Tibial nerve (tissue), 4 donors: ENCODE measurements around the gene OR2C1. TPM values are rescaled to one million over a fixed set of nuclear protein-coding genes. Genes with fewer than 3 reads are reported as not detected.

Source experiments
- DNase-seq, 2 donors: peaks; one replicate each; pipeline ENCODE4 v3.0.0-alpha.2; 2019; ENCODE audit warnings: low spot score in 2 of 2
- H3K27ac ChIP-seq, 4 donors: fragments of 200-600 bp; sonication (generic) in 3 of 4; one replicate each; pipeline ENCODE4 v1.5.1; 2017 to 2019; ENCODE audit warnings: mild to moderate bottlenecking in 1 of 4
- H3K27me3 ChIP-seq, 2 donors: fragments of 200-600 bp; sonication (generic) in 1 of 2; one replicate each; pipeline versions ENCODE4 v1.5.1 to v1.6.0; 2017 to 2019
- H3K36me3 ChIP-seq, 3 donors: fragments of 200-600 bp; sonication (generic); one replicate each; pipeline ENCODE4 v1.5.1; 2018 to 2019
- H3K4me1 ChIP-seq, 4 donors: fragments of 200-600 bp; sonication (generic) in 3 of 4; one replicate each; pipeline ENCODE4 v1.5.1; 2017 to 2019
- H3K4me3 ChIP-seq, 4 donors: fragments of 200-600 bp; sonication (generic) in 3 of 4; one replicate each; pipeline ENCODE4 v1.5.1; 2017 to 2019; ENCODE audit warnings: mild to moderate bottlenecking in 1 of 4, moderate library complexity in 1 of 4
- H3K9me3 ChIP-seq, 4 donors: fragments of 200-600 bp; sonication (generic) in 3 of 4; one replicate each; pipeline ENCODE4 v1.5.1; 2017 to 2019
- EP300 ChIP-seq, 2 donors: sonication (generic); formaldehyde crosslinking; IDR thresholded peaks; one replicate each; pipeline ENCODE4 v1.6.1; 2017; ENCODE audit warnings: antibody characterized with exemption in 2 of 2, mild to moderate bottlenecking in 1 of 2
- POLR2A ChIP-seq, 2 donors: fragments of 450-650 bp; IDR thresholded peaks; one replicate each; pipeline ENCODE4 v1.6.1; 2017; ENCODE audit warnings: antibody characterized with exemption in 2 of 2, mild to moderate bottlenecking in 2 of 2, moderate library complexity in 2 of 2
- WGBS, 2 donors: methylation state at CpG; one replicate each; pipeline ENCODE4 v1.1.5; 2018; 5-methylcytosine and 5-hydroxymethylcytosine counted together
- total RNA-seq, 4 donors: library from RNA; depleted of rRNA; stranded (reverse); fragments of >200 nt; gene quantifications; one replicate each; pipeline ENCODE4 v1.1.0, GENCODE V29; 2016
- TF ChIP-seq, protein P1 (sequence below), 5 experiments: fragments of 200-600 bp in 3 of 5; fragments of 450-650 bp in 2 of 5; sonication (generic) in 3 of 5; IDR thresholded peaks; one replicate each; pipeline ENCODE4 v1.5.1; 2016 to 2019; ENCODE audit warnings: antibody characterized with exemption in 5 of 5, mild to moderate bottlenecking in 3 of 5, moderate library complexity in 2 of 5

OR2C1 gene
- total RNA-seq, 4 donors from 2014 or later = 0.44 to 1.2 (median 0.59) TPM; not detected in 1

GRCh38 chr16:3388325-3388724 lies 32.6 kb downstream of the OR2C1 start:
- 96% methylated on average over 6 of the region's 6 CpGs for WGBS, 2 donors
- H3K9me3 ChIP-seq = peaks cover under 1 to 70% (median 49%) of the 10 kb centered on the region in 4 donors

GRCh38 chr16:3389663-3390338 lies 34.1 kb downstream of the OR2C1 start:
- Histone ChIP-seq H3K9me3 (peaks cover 0 to 85% (median 35%) of the 10 kb centered on the region in 4 donors), H3K4me1 (no peaks in the 10 kb centered on the region), H3K36me3 (peaks cover 6 to 92% (median 65%) of the 10 kb centered on the region in 3 donors), H3K27ac (no peak overlapping the region), H3K4me3 (no peak overlapping the region), H3K27me3 (no peaks in the 10 kb centered on the region)
- DNase-seq = no peak
- WGBS, 2 donors = 89 to 90% methylated on average over 9 of the region's 9 CpGs
- TF ChIP-seq EP300 (IDR thresholded peaks at IDR 0.05) (no peak), POLR2A (IDR thresholded peaks at IDR 0.05) (no peak)
- TF ChIP-seq, protein P1, sequence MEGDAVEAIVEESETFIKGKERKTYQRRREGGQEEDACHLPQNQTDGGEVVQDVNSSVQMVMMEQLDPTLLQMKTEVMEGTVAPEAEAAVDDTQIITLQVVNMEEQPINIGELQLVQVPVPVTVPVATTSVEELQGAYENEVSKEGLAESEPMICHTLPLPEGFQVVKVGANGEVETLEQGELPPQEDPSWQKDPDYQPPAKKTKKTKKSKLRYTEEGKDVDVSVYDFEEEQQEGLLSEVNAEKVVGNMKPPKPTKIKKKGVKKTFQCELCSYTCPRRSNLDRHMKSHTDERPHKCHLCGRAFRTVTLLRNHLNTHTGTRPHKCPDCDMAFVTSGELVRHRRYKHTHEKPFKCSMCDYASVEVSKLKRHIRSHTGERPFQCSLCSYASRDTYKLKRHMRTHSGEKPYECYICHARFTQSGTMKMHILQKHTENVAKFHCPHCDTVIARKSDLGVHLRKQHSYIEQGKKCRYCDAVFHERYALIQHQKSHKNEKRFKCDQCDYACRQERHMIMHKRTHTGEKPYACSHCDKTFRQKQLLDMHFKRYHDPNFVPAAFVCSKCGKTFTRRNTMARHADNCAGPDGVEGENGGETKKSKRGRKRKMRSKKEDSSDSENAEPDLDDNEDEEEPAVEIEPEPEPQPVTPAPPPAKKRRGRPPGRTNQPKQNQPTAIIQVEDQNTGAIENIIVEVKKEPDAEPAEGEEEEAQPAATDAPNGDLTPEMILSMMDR (IDR thresholded peaks at IDR 0.05) = no peak

More at GRCh38 chr16:3388325-3388724, 32.6 kb downstream of the OR2C1 start:
- Histone ChIP-seq H3K4me3 (no peak overlapping the region), H3K27me3 (no peaks in the 10 kb centered on the region), H3K27ac (no peak overlapping the region), H3K4me1 (no peaks in the 10 kb centered on the region), H3K36me3 (peaks cover 14 to 92% (median 63%) of the 10 kb centered on the region in 3 donors)
- TF ChIP-seq, protein P1 (IDR thresholded peaks at IDR 0.05) = no peak
- TF ChIP-seq EP300 (IDR thresholded peaks at IDR 0.05) = no peak
- no peak for TF ChIP-seq POLR2A (IDR thresholded peaks at IDR 0.05)
- DNase-seq = no peak

GRCh38 chr16:3400446-3400778 lies 44.7 kb downstream of the OR2C1 start:
- peaks cover 0 to 51% (median 4%) of the 10 kb centered on the region in 4 donors for H3K9me3 ChIP-seq
- H3K4me3 ChIP-seq = peak overlapping the region; percentile 93 to 99 (median 96)
- H3K27me3 ChIP-seq = no peaks in the 10 kb centered on the region
- no peak for DNase-seq
- H3K27ac ChIP-seq = peak overlapping the region in 3 of 4 donors; percentile 88 to 92 (median 90)
- WGBS, 2 donors = 1 to 2% methylated on average over 17 to 18 of the region's 18 CpGs
- peaks cover 2 to 60% (median 28%) of the 10 kb centered on the region in 3 donors for H3K36me3 ChIP-seq
- TF ChIP-seq, protein P1 (IDR thresholded peaks at IDR 0.05) = no peak
- no peak for TF ChIP-seq EP300 (IDR thresholded peaks at IDR 0.05)
- no peak for TF ChIP-seq POLR2A (IDR thresholded peaks at IDR 0.05)
- peaks cover 0 to 40% (median 14%) of the 10 kb centered on the region in 4 donors for H3K4me1 ChIP-seq

DNA sequence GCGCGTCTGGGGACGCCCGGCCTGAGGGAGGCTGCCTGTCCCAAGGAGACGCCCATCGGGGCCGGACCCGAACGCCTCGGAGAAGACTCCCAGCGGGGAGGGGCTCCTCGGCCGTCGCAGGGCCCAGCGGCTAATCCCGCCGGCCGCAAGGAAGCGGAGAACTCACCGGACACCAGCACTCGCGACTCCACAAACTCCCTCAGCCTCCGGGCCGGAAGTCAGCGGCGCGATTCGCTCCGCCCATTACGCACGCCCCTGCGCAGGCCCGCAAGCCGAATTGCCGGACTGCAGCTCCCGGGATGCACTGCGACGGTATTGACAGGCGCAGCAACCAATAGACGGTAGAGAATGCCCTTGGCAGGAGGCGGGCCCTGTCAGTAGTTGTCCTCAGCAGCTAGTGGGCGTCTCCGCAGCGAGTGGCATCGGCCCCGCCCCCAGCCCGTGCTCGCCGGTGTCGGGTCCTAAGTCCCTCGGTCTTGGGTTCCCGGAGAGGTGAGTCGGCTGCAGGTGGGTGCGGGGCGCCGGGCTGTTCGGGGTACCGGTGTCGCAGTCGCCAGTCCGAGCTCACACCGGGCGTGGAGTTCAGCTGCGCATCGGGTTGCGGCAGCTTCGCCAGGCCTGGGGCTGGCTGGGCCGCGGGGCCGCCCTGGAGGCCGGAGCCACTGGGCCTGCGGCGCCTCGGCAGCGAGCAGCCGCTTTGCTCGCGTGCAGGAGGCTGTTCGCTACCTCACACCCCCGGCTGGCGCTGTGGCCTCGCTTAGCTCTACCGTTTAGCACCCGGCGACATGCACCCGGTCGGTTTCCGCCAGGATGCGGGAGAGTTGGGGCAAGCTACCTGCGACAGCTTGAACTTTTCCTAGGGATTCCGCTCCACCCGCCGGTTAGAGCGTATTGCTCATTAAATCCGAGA lies 45.3 kb downstream of the OR2C1 start, which contains the start of the genes ZNF174 and ZSCAN32:
Gene ZNF174 (plus strand): TSS at position 437 of the 910 bp plus-strand sequence. CDS start 790 bp downstream, outside the sequence.
Gene ZSCAN32 (minus strand): TSS at position 226 of the 910 bp plus-strand sequence. CDS start 3,447 bp downstream, outside the sequence.
- peaks cover 4 to 60% (median 30%) of the 10 kb centered on the region in 3 donors for H3K36me3 ChIP-seq

More for the DNA sequence above, 45.3 kb downstream of the OR2C1 start, which contains the start of the genes ZNF174 and ZSCAN32:
- peak in 1 of 2 donors; percentile 57 for TF ChIP-seq POLR2A (IDR thresholded peaks at IDR 0.05)
- peak; percentile 87 to 90 for TF ChIP-seq EP300 (IDR thresholded peaks at IDR 0.05)
- TF ChIP-seq, protein P1 (IDR thresholded peaks at IDR 0.05) = peak in 1 of 5 experiments; percentile 61
- Histone ChIP-seq H3K9me3 (peaks cover 0 to 51% (median 6%) of the 10 kb centered on the region in 4 donors), H3K27ac (peak within 1 kb of the TSS; percentile 33 to 92 (median 89)), H3K27me3 (no peaks in the 10 kb centered on the region), H3K4me1 (peaks cover 0 to 40% (median 14%) of the 10 kb centered on the region in 4 donors), H3K4me3 (peak within 1 kb of the TSS; percentile 93 to 99 (median 96))
- DNase-seq = peak; percentile 97 to 99
- 1% methylated on average over 24 to 25 of the region's 95 CpGs for WGBS, 2 donors
